Measurements from ENCODE around the gene SDK1.

SDK1 gene

GRCh38 chr7:4178916-4179687, 878.0 kb downstream of the SDK1 start:
- no peak for DNase-seq (ENCODE audit: low read depth)

GRCh38 chr7:4179688-4180380, 878.8 kb downstream of the SDK1 start:
- DNase-seq (ENCODE audit: low read depth) = no peak

DNA sequence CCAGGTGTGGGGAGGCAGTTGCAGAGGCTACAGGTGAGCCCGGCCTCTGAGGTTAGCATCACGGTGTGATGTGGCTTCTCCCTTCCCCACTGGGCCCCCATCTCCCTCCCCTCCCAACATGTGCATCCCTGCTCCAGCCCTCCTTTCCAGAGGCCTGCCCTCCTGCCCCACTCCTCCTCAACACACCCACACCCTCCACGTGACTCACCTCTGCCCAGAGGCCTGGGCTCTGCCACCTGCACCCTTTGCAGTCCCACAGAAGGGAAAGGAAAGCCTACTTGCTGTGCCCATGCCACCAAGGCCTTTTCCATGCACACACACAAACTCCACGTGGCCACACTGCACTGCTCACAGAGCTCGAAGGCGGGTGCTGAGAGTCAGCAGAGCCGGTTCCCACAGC, 880.4 kb downstream of the SDK1 start:
- no peak for DNase-seq (ENCODE audit: low read depth)

- DNase-seq (ENCODE audit: low read depth) = no peak
Measured at GRCh38 chr7:4182605-4183300, 881.7 kb downstream of the SDK1 start.

- DNase-seq (ENCODE audit: low read depth) = no peak
Measured at GRCh38 chr7:4184653-4185052, 883.6 kb downstream of the SDK1 start.

DNA sequence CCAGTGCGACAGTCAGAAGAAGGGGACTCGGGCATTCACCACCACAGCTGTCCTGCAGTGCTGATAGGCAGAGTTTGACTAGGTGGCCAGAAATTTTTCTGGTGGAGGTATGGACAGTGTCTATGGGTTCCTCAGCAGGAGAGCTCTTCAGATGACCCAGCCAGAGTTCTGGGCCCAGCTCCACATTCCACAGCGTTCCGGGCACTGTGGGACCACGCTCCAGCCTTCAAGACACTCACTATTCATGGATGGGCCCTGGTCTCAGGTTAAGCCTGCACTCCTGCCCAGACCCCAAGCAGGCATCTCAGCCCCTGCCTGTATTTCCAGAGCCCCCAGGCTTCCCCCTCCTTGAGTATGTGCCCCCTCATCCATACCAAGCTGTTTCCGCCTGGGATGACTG, 884.1 kb downstream of the SDK1 start:
- DNase-seq (ENCODE audit: low read depth) = no peak

DNA sequence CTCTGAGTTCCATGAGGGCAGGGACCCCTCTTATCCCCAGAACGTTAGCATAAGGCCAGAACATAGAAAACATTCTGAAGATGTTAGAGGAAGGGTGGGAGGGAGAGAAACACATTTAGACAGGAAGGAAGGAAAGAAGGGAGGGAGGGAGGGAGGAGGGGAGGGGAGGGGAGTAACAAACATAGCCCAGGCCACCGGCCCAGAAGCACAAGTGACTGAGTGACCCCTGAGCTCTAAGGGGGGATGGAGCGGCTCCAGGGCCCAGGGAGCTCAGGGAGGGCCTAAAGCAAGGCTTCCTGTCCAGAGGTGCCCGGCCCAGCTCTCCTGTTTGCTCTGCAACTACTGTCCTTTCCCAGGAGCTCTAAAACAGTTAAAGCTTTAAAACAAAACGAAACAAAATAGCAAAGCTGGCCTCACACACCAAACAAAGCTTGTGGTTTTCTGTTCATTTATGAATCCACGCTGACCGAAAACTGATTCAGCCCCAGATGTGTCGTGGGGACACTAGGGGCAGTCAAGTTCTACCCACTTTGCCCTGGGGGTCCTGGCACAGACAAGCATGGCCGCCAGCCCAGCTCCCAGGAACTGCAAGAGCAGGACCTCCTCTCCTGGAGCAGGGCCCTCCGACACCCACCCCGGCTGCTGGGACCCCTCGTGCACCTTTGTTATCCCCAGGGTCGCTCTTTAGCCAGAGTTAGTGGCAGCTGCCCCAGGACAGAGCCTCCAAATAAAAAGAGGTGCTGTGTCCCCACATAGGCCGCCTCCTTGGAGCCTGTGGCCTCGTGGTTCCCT, 884.9 kb downstream of the SDK1 start:
- DNase-seq (ENCODE audit: low read depth) = no peak

- no peak for DNase-seq (ENCODE audit: low read depth)
Measured at GRCh38 chr7:4186513-4186780, 885.4 kb downstream of the SDK1 start.

- no peak for DNase-seq (ENCODE audit: low read depth)
Measured at GRCh38 chr7:4188651-4189050, 887.6 kb downstream of the SDK1 start.

- DNase-seq (ENCODE audit: low read depth) = no peak
Measured at GRCh38 chr7:4189131-4189570, 888.1 kb downstream of the SDK1 start.

GRCh38 chr7:4190010-4190981, 889.2 kb downstream of the SDK1 start:
- no peak for DNase-seq (ENCODE audit: low read depth)

DNA sequence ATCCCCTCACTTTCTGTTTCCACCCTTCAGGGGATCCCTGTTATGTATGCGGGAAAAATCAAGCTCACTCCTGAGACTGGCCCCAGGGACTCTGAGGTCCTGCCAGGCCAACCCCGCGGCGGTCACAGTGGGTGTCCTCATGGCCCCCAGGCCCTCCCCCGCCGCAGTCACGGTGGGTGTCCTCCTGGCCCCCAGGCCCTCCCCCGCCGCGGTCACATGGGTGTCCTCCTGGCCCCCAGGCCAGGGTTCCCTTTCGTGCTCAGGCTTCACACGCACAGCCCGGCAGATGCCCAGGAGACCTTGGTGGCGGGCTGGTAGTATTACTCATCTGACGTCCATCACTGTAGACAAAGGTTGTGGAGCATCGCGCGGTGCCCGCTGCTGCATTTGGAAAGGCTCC, 890.0 kb downstream of the SDK1 start:
- no peak for DNase-seq (ENCODE audit: low read depth)

GRCh38 chr7:4191525-4191924, 890.5 kb downstream of the SDK1 start:
- DNase-seq (ENCODE audit: low read depth) = no peak

- no peak for DNase-seq (ENCODE audit: low read depth)
Measured at GRCh38 chr7:4195660-4196059, 894.6 kb downstream of the SDK1 start.

DNA sequence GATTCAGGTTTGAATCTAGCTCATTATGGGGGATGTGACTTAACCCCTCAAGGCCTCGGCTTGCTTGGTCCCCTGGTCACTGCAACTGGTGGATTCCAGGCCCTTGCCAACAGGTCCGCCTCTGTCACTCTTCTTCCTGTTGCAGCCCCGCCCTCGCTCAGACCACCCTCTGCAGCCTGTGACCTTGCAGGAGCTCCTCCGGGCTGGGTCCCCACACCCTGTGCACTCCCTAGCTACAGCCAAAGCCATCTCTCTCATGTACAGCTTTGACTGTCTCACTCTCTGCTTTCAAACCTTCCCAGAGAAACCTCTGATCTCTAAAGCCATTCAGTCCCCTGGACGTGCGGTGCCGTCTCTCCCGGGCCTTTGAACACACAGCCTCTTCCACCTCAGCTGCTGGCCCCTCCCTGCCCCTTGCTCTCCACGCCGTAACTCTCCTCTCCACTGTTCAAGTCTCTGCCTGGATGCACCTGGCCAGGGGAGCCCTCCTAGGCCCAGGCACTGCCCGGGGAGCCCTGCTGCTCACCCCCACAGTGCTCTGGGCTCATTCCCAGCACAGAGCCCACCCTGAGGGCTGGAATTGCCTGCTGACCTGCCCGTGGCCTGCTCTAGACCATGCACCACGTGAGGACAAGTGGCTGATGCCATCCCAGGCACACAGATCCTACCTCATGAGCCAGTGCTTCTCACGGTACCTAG, 895.2 kb downstream of the SDK1 start:
- DNase-seq (ENCODE audit: low read depth) = no peak

- DNase-seq (ENCODE audit: low read depth) = no peak
Measured at GRCh38 chr7:4198301-4198700, 897.2 kb downstream of the SDK1 start.

- DNase-seq (ENCODE audit: low read depth) = no peak
Measured at GRCh38 chr7:4200546-4201094, 899.6 kb downstream of the SDK1 start.

- no peak for DNase-seq (ENCODE audit: low read depth)
Measured at GRCh38 chr7:4201566-4201965, 900.5 kb downstream of the SDK1 start.

GRCh38 chr7:4202154-4202736, 901.2 kb downstream of the SDK1 start:
- DNase-seq (ENCODE audit: low read depth) = no peak

- no peak for DNase-seq (ENCODE audit: low read depth)
Measured at GRCh38 chr7:4202954-4203353, 901.9 kb downstream of the SDK1 start.

Data from activated T-cell treated with anti-CD3 and anti-CD28 coated beads for 48 hours (primary cell).